HG02943 (cell line): ENCODE measurements around the gene PDILT.
"Not testable (repeated sequence)": the region's sequence is repeated elsewhere in the genome, so short reads cannot be mapped to it uniquely, and the experiment has no call there.

Source experiments
- ATAC-seq: cut with Tn5 transposase; IDR thresholded peaks from one replicate; pipeline ENCODE4 v1.9.1; 2021; ENCODE audit warnings: mild to moderate bottlenecking, low read depth, moderate library complexity; ENCODE audit not compliant: unreplicated experiment

PDILT gene

GRCh38 chr16:20404637-20405036 is at the start of gene PDILT:
TSS of gene PDILT (minus strand) at chr16:20404737. CDS start at chr16:20399300, 5,437 bp downstream.
- ATAC-seq = no peak

- ATAC-seq = not testable (repeated sequence)
These were observed 49.1 kb upstream of the PDILT start for GRCh38 chr16:20453633-20454032.

GRCh38 chr16:20451364-20451763 is 46.8 kb upstream of the PDILT start, which contains the start of gene ACSM2A:
TSS of gene ACSM2A (plus strand) at chr16:20451521. CDS start at chr16:20460115, 8,594 bp downstream.
- not testable (repeated sequence) for ATAC-seq

- ATAC-seq = not testable (repeated sequence)
These were observed 42.3 kb upstream of the PDILT start for GRCh38 chr16:20446652-20447393.

- ATAC-seq = not testable (repeated sequence)
These were observed 37.3 kb upstream of the PDILT start for GRCh38 chr16:20441859-20442258.

GRCh38 chr16:20441191-20441590 is 36.7 kb upstream of the PDILT start:
- no peak for ATAC-seq

- ATAC-seq = not testable (repeated sequence)
These were observed 36.2 kb upstream of the PDILT start for GRCh38 chr16:20440731-20441130.

- not testable (repeated sequence) for ATAC-seq
These were observed 35.3 kb upstream of the PDILT start for GRCh38 chr16:20439820-20440231.

GRCh38 chr16:20438950-20439349 is 34.4 kb upstream of the PDILT start:
- not testable (repeated sequence) for ATAC-seq

GRCh38 chr16:20430948-20431347 is 26.4 kb upstream of the PDILT start:
- no peak for ATAC-seq

GRCh38 chr16:20430480-20430879 is 25.9 kb upstream of the PDILT start:
- ATAC-seq = not testable (repeated sequence)

GRCh38 chr16:20429499-20429898 is 25.0 kb upstream of the PDILT start:
- not testable (repeated sequence) for ATAC-seq

GRCh38 chr16:20427401-20427797 is 22.9 kb upstream of the PDILT start:
- not testable (repeated sequence) for ATAC-seq

- no peak for ATAC-seq
These were observed 19.8 kb upstream of the PDILT start for GRCh38 chr16:20424129-20424866.

GRCh38 chr16:20423772-20424128 is 19.2 kb upstream of the PDILT start:
- not testable (repeated sequence) for ATAC-seq

- not testable (repeated sequence) for ATAC-seq
These were observed 17.2 kb upstream of the PDILT start for GRCh38 chr16:20421748-20422147.

- not testable (repeated sequence) for ATAC-seq
These were observed 14.6 kb upstream of the PDILT start for GRCh38 chr16:20419093-20419492.

- no peak for ATAC-seq
These were observed 11.0 kb upstream of the PDILT start for GRCh38 chr16:20415541-20415940.

- no peak for ATAC-seq
These were observed 6.5 kb upstream of the PDILT start for GRCh38 chr16:20411055-20411454.

- no peak for ATAC-seq
These were observed 5.7 kb upstream of the PDILT start for GRCh38 chr16:20410121-20410723.
